ENCODE measurements around the gene DAB1. TPM values are rescaled to one million over a fixed set of nuclear protein-coding genes. Genes with fewer than 3 reads are reported as not detected.

Gene DAB1
- total RNA-seq, 1 donor from 2014 or later, result 0.27 TPM

- Mint-ChIP-seq H3K4me1 (ENCODE audit: unreplicated experiment) (no peaks in the 10 kb centered on the region), H3K9me3 (ENCODE audit: unreplicated experiment) (no peaks in the 10 kb centered on the region), H3K27me3 (ENCODE audit: unreplicated experiment) (peaks cover 7% of the 10 kb centered on the region), H3K27ac (ENCODE audit: unreplicated experiment) (no peak overlapping the region), H3K4me3 (ENCODE audit: unreplicated experiment) (no peak overlapping the region), H3K36me3 (ENCODE audit: unreplicated experiment) (no peaks in the 10 kb centered on the region)
- no peak for DNase-seq (ENCODE audit: extremely low spot score, unreplicated experiment)
- no peak for TF ChIP-seq CTCF (IDR thresholded peaks at IDR 0.05)
These were observed 42.4 kb downstream of the DAB1 start for GRCh38 chr1:57381426-57381825.

- Mint-ChIP-seq H3K9me3 (ENCODE audit: unreplicated experiment) (no peaks in the 10 kb centered on the region), H3K4me3 (ENCODE audit: unreplicated experiment) (no peak overlapping the region), H3K27me3 (ENCODE audit: unreplicated experiment) (peaks cover 7% of the 10 kb centered on the region), H3K27ac (ENCODE audit: unreplicated experiment) (no peak overlapping the region), H3K36me3 (ENCODE audit: unreplicated experiment) (no peaks in the 10 kb centered on the region), H3K4me1 (ENCODE audit: unreplicated experiment) (no peaks in the 10 kb centered on the region)
- TF ChIP-seq CTCF (IDR thresholded peaks at IDR 0.05), result no peak
- DNase-seq (ENCODE audit: extremely low spot score, unreplicated experiment), result no peak
These were observed 42.9 kb downstream of the DAB1 start for GRCh38 chr1:57380923-57381322.

GRCh38 chr1:57378534-57378933 is 45.3 kb downstream of the DAB1 start:
- Mint-ChIP-seq H3K9me3 (ENCODE audit: unreplicated experiment) (no peaks in the 10 kb centered on the region), H3K27me3 (ENCODE audit: unreplicated experiment) (peaks cover 11% of the 10 kb centered on the region), H3K4me3 (ENCODE audit: unreplicated experiment) (no peak overlapping the region), H3K36me3 (ENCODE audit: unreplicated experiment) (no peaks in the 10 kb centered on the region), H3K4me1 (ENCODE audit: unreplicated experiment) (no peaks in the 10 kb centered on the region), H3K27ac (ENCODE audit: unreplicated experiment) (no peak overlapping the region)
- DNase-seq (ENCODE audit: extremely low spot score, unreplicated experiment), result no peak
- TF ChIP-seq CTCF (IDR thresholded peaks at IDR 0.05), result no peak

GRCh38 chr1:57377339-57378139 is 46.3 kb downstream of the DAB1 start:
- Mint-ChIP-seq H3K27me3 (ENCODE audit: unreplicated experiment) (peaks cover 11% of the 10 kb centered on the region), H3K27ac (ENCODE audit: unreplicated experiment) (no peak overlapping the region), H3K9me3 (ENCODE audit: unreplicated experiment) (no peaks in the 10 kb centered on the region), H3K36me3 (ENCODE audit: unreplicated experiment) (no peaks in the 10 kb centered on the region), H3K4me3 (ENCODE audit: unreplicated experiment) (no peak overlapping the region), H3K4me1 (ENCODE audit: unreplicated experiment) (no peaks in the 10 kb centered on the region)
- peak; percentile 15 for TF ChIP-seq CTCF (IDR thresholded peaks at IDR 0.05)
- DNase-seq (ENCODE audit: extremely low spot score, unreplicated experiment), result no peak

- Mint-ChIP-seq H3K9me3 (ENCODE audit: unreplicated experiment) (no peaks in the 10 kb centered on the region), H3K4me1 (ENCODE audit: unreplicated experiment) (no peaks in the 10 kb centered on the region)
These were observed 47.8 kb downstream of the DAB1 start for GRCh38 chr1:57376041-57376440.

More at GRCh38 chr1:57376041-57376440, 47.8 kb downstream of the DAB1 start:
- no peak overlapping the region for H3K27ac Mint-ChIP-seq (ENCODE audit: unreplicated experiment)
- H3K4me3 Mint-ChIP-seq (ENCODE audit: unreplicated experiment), result no peak overlapping the region
- H3K27me3 Mint-ChIP-seq (ENCODE audit: unreplicated experiment), result peaks cover 11% of the 10 kb centered on the region
- no peak for TF ChIP-seq CTCF (IDR thresholded peaks at IDR 0.05)
- no peaks in the 10 kb centered on the region for H3K36me3 Mint-ChIP-seq (ENCODE audit: unreplicated experiment)
- no peak for DNase-seq (ENCODE audit: extremely low spot score, unreplicated experiment)

All from osteocyte (in vitro differentiated cells).